ENCODE measurements around the gene MED12L.

DNA sequence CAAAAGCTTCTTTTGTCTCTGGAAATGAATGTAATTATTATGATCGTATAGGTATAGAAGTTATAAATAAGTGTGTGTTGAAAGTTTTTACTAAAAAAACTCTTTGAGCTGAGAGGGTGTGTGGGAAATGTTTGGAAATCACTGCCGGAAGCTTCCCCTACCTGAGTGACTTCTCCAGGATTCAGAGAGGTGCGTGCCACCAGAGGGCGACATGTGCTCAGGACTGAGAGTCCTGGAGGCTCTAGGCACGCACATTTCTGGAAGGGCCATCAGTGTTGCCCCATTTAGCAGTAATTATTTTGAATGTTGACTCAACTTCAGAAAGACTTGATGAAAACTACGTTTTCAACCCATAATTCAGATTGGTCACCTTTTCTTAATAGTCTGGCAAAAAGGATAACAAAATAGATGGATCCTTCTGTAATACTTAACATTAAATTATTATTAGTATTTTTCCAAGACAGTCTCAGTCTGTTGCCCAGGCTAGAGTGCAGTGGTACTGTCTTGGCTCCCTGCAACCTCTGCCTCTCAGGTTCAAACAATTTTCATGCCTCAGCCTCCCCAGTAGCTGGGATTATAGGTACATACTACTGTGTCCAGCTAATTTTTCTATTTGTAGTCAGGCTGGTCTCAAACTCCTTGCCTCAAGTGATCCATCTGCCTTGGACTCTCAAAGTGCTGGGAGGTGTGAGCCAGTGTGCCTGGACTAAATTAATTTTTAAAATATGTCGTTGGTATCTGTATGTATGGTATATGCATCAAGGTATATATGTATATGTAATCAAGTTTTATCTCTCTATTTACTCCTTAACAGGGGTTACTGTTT lies 83.0 kb downstream of the MED12L start:
- no peak for TF ChIP-seq POLR2AphosphoS5 (IDR thresholded peaks at IDR 0.05; ENCODE audit: borderline replicate concordance, low read depth, low read length)
- TF ChIP-seq EZH2 (IDR thresholded peaks at IDR 0.05) = no peak
- no peak for TF ChIP-seq FOXP2 (optimal IDR thresholded peaks at IDR 0.05; ENCODE audit: control extremely low read depth, extremely low read length, insufficient read depth)

Measured in SK-N-MC (cell line).